Panc1 (cell line): ENCODE results near the gene SMIM38. TPM values are rescaled to one million over a fixed set of nuclear protein-coding genes. Genes with fewer than 3 reads are reported as not detected.

Source experiments
- ATAC-seq: fragments of 200-7000 bp; cut with Tn5 transposase; 2 replicates; pipeline ENCODE4 v1.9.1; 2020; ENCODE audit warnings: mild to moderate bottlenecking, moderate library complexity
- BruUV-seq: library from RNA; stranded (reverse); fragments of 400-500 nt; replicated peaks from 2 replicates; lab custom pipeline; 2021; lab: Mats Ljungman, UMichigan
- CTCF ChIA-PET: fragments of 300-600 bp; sonication (Branson Sonifier 250); formaldehyde crosslinking; loops from one replicate; lab custom pipeline; 2022; ENCODE audit warnings: antibody characterized with exemption; lab: Charles Lee
- POLR2A ChIA-PET: fragments of 300-600 bp; sonication (Branson Sonifier 250); formaldehyde crosslinking; loops from one replicate; lab custom pipeline; 2022; ENCODE audit warnings: antibody characterized with exemption; lab: Charles Lee
- DNase-seq: peaks from one replicate; pipeline ENCODE4 v3.0.0-alpha.2; 2010; ENCODE audit warnings: low read depth, low spot score
- H3K27ac ChIP-seq: 2 replicates; pipeline ENCODE4 v1.5.1; 2011; ENCODE audit warnings: mild to moderate bottlenecking, low read length, inconsistent platforms
- H3K27me3 ChIP-seq: fragments of 200-500 bp; sonication (Bioruptor generic); 2 replicates; pipeline ENCODE4 v1.6.0; 2014; ENCODE audit warnings: low read length, inconsistent platforms; ENCODE audit not compliant: control insufficient read depth, insufficient read depth
- H3K36me3 ChIP-seq: fragments of 200-500 bp; sonication (Bioruptor generic); 2 replicates; pipeline ENCODE4 v1.5.1; 2014; ENCODE audit warnings: inconsistent platforms, mild to moderate bottlenecking, low read length, moderate library complexity; ENCODE audit not compliant: control insufficient read depth, insufficient read depth
- H3K4me1 ChIP-seq: 2 replicates; pipeline ENCODE4 v1.5.1; 2011; ENCODE audit warnings: inconsistent platforms, mild to moderate bottlenecking, low read length, moderate library complexity; ENCODE audit not compliant: control insufficient read depth, insufficient read depth
- H3K4me3 ChIP-seq, 2 experiments: 2 replicates each; pipeline ENCODE4 v1.5.1; 2011 to 2012; ENCODE audit warnings: low read depth in 2 of 2, low read length in 2 of 2, mild to moderate bottlenecking in 2 of 2, inconsistent platforms in 1 of 2, moderate library complexity in 1 of 2
- H3K9me3 ChIP-seq: fragments of 200-500 bp; sonication (Bioruptor generic); 2 replicates; pipeline ENCODE4 v1.5.1; 2014; ENCODE audit warnings: low read depth, mild to moderate bottlenecking, inconsistent platforms, low read length, moderate library complexity; ENCODE audit not compliant: control insufficient read depth, insufficient read depth
- POLR2AphosphoS5 ChIP-seq: IDR thresholded peaks from 2 replicates; pipeline ENCODE4 v1.6.1; 2012; ENCODE audit warnings: mild to moderate bottlenecking, low read depth, low read length, moderate library complexity
- SIN3A ChIP-seq: IDR thresholded peaks from 2 replicates; pipeline ENCODE4 v1.6.1; 2012; ENCODE audit warnings: low read depth, mild to moderate bottlenecking, low read length, moderate library complexity, borderline replicate concordance; ENCODE audit not compliant: insufficient read depth
- TCF7L2 ChIP-seq: IDR thresholded peaks from 2 replicates; pipeline ENCODE4 v1.6.1; 2011; ENCODE audit warnings: mild to moderate bottlenecking, low read depth, low read length, inconsistent platforms
- in situ Hi-C: cut with HindIII; loops from 2 replicates; pipeline ENCODE4 v1.10.0; 2016; ENCODE audit warnings: low sequenced_read_pairs, low pct_unique_long_range_greater_than_20kb
- intact Hi-C: fragments of 100-400 bp; cut with micrococcal nuclease; formaldehyde crosslinking; loops from one replicate; pipeline ENCODE4 v1.10.0; 2022; ENCODE audit not compliant: unreplicated experiment
- total RNA-seq: library from RNA; stranded (reverse); gene quantifications from one replicate; pipeline ENCODE4 v1.2.1, GENCODE V29; 2021; ENCODE audit not compliant: unreplicated experiment
- TF ChIP-seq, protein P1 (sequence below): fragments of 450-650 bp; IDR thresholded peaks from 2 replicates; pipeline ENCODE4 v1.5.1; 2017; ENCODE audit warnings: mild to moderate bottlenecking
- TF ChIP-seq, protein P2 (sequence below), 2 experiments: IDR thresholded peaks; 2 replicates each; pipeline ENCODE4 v1.6.1; 2011 to 2012; ENCODE audit warnings: low read depth in 2 of 2, control low read depth in 1 of 2, low read length in 1 of 2, mild to moderate bottlenecking in 1 of 2, moderate library complexity in 1 of 2; ENCODE audit not compliant: insufficient read depth in 1 of 2

The SMIM38 gene
- total RNA-seq, 1 experiment from 2014 or later, result 0.46 TPM

DNA sequence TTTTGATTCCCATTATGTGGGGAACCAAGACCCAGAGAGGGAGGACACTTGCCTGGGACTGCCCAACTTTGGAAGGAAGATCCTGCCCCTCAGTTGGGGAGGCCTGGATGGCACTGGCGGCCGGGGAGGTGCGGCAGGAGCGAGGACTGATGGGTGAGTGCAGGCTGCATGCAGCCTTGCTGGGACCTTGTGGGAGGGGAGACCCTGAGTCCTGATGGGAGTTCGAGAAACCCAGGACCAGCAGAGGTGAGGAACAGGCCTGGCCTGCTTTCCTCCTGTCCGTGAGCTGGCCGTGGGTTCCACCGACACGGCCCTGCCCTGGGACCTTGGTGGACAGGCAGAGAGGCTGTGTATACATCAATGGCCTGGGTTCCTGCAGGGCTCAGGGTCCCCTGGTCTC is 19.3 kb upstream of the SMIM38 start:
- TF ChIP-seq POLR2AphosphoS5, result no peak
- TF ChIP-seq SIN3A, result no peak
- TF ChIP-seq, protein P1, sequence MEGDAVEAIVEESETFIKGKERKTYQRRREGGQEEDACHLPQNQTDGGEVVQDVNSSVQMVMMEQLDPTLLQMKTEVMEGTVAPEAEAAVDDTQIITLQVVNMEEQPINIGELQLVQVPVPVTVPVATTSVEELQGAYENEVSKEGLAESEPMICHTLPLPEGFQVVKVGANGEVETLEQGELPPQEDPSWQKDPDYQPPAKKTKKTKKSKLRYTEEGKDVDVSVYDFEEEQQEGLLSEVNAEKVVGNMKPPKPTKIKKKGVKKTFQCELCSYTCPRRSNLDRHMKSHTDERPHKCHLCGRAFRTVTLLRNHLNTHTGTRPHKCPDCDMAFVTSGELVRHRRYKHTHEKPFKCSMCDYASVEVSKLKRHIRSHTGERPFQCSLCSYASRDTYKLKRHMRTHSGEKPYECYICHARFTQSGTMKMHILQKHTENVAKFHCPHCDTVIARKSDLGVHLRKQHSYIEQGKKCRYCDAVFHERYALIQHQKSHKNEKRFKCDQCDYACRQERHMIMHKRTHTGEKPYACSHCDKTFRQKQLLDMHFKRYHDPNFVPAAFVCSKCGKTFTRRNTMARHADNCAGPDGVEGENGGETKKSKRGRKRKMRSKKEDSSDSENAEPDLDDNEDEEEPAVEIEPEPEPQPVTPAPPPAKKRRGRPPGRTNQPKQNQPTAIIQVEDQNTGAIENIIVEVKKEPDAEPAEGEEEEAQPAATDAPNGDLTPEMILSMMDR, result no peak
- TF ChIP-seq, protein P2, sequence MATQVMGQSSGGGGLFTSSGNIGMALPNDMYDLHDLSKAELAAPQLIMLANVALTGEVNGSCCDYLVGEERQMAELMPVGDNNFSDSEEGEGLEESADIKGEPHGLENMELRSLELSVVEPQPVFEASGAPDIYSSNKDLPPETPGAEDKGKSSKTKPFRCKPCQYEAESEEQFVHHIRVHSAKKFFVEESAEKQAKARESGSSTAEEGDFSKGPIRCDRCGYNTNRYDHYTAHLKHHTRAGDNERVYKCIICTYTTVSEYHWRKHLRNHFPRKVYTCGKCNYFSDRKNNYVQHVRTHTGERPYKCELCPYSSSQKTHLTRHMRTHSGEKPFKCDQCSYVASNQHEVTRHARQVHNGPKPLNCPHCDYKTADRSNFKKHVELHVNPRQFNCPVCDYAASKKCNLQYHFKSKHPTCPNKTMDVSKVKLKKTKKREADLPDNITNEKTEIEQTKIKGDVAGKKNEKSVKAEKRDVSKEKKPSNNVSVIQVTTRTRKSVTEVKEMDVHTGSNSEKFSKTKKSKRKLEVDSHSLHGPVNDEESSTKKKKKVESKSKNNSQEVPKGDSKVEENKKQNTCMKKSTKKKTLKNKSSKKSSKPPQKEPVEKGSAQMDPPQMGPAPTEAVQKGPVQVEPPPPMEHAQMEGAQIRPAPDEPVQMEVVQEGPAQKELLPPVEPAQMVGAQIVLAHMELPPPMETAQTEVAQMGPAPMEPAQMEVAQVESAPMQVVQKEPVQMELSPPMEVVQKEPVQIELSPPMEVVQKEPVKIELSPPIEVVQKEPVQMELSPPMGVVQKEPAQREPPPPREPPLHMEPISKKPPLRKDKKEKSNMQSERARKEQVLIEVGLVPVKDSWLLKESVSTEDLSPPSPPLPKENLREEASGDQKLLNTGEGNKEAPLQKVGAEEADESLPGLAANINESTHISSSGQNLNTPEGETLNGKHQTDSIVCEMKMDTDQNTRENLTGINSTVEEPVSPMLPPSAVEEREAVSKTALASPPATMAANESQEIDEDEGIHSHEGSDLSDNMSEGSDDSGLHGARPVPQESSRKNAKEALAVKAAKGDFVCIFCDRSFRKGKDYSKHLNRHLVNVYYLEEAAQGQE (IDR thresholded peaks at IDR 0.05; ENCODE audit: insufficient read depth in 1 of 2, low read depth in 2 of 2, low read length in 1 of 2), result no peak
- no peak for TF ChIP-seq TCF7L2
- CTCF ChIA-PET, result no interaction called here
- intact Hi-C loops (no loop called here), in situ Hi-C loops (no loop called here)
- POLR2A ChIA-PET, result interaction anchor here (0.5 kb wide), 1 partner anchor 549 kb away, joined by 5 read pairs; no protein-coding TSS in a partner anchor
- no peak overlapping the region for H3K4me3 ChIP-seq
- DNase-seq, result no peak
- no peaks in the 10 kb centered on the region for H3K36me3 ChIP-seq
- no peak overlapping the region for H3K27ac ChIP-seq
- H3K27me3 ChIP-seq, result no peaks in the 10 kb centered on the region
- no TSS peak for BruUV-seq
- no peak for ATAC-seq
- H3K4me1 ChIP-seq, result peaks cover 6% of the 10 kb centered on the region
- peaks cover 8% of the 10 kb centered on the region; the same call in 1 of the 2 replicates for H3K9me3 ChIP-seq

DNA sequence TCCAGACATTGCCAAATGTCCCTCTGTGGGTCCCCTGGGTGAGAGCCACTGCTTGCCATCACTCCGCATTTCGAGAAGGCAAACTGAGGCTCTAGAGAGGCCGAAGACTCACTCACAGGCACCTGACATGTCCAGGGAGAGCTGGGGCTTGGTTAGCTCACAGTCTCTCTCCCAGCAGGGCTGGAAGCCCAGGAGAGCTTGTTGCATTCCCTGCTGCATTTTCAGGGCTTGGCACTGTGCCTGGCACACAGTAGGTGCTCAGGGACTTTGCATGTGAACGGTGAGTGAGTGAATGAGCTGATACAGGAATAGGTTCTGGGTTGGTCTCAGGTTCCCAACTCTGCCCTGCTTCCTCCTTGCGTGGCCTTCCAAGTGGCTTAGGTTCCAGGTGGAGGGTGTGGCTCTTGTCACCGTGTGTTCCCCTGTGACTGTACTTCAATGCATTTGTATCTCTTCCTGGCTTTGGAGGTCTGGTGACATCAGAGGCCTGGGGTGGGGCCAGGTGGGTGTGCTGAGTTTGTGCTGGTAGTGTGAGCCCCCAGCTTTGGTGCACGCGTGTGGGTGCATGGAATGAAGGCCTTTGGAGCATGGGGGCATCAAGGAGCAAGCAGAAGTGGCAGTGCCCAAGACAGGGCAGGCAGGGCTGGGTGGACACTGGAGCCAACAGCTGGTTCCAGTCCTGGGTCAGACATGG is 18.4 kb upstream of the SMIM38 start:
- Histone ChIP-seq H3K4me3 (no peak overlapping the region), H3K9me3 (peaks cover 8% of the 10 kb centered on the region; the same call in 1 of the 2 replicates), H3K27me3 (no peaks in the 10 kb centered on the region), H3K27ac (no peak overlapping the region), H3K4me1 (no peaks in the 10 kb centered on the region; the same call in 1 of the 2 replicates), H3K36me3 (no peaks in the 10 kb centered on the region)
- TF ChIP-seq SIN3A, result no peak
- TF ChIP-seq, protein P2 (IDR thresholded peaks at IDR 0.05; ENCODE audit: insufficient read depth in 1 of 2, low read depth in 2 of 2, low read length in 1 of 2), result no peak
- TF ChIP-seq TCF7L2, result no peak
- TF ChIP-seq, protein P1, result no peak
- TF ChIP-seq POLR2AphosphoS5, result no peak
- no peak for ATAC-seq
- POLR2A ChIA-PET, result interaction anchor here (0.5 kb wide), 1 partner anchor 548 kb away, joined by 5 read pairs; no protein-coding TSS in a partner anchor
- CTCF ChIA-PET, result no interaction called here
- in situ Hi-C loops (no loop called here), intact Hi-C loops (no loop called here)
- DNase-seq, result no peak
- BruUV-seq, result no TSS peak
